Liver (tissue), 9 donors: Measurements from ENCODE around the gene ZBTB7A. TPM values are rescaled to one million over a fixed set of nuclear protein-coding genes. Genes with fewer than 3 reads are reported as not detected.

Experiments
- DNase-seq: peaks from one replicate; pipeline ENCODE4 v3.0.0-alpha.2; 2017; ENCODE audit warnings: low spot score
- H3K27ac ChIP-seq, 2 donors: one replicate each; pipeline ENCODE4 v1.7.0; 2013; ENCODE audit warnings: inconsistent platforms in 2 of 2, low read length in 2 of 2, control low read depth in 1 of 2, low read depth in 1 of 2, mild to moderate bottlenecking in 1 of 2
- H3K27me3 ChIP-seq, 4 donors: one replicate each; pipeline versions ENCODE4 v1.6.1 to v1.7.0; 2013; ENCODE audit warnings: low read length in 3 of 4, inconsistent platforms in 1 of 4, mild to moderate bottlenecking in 1 of 4, moderate library complexity in 1 of 4; ENCODE audit not compliant: control insufficient read depth in 4 of 4, insufficient read depth in 4 of 4
- H3K36me3 ChIP-seq, 4 donors: one replicate each; pipeline versions ENCODE4 v1.6.1 to v1.7.0; 2013; ENCODE audit warnings: low read length in 3 of 4, mild to moderate bottlenecking in 3 of 4, low read depth in 1 of 4, moderate library complexity in 1 of 4; ENCODE audit not compliant: control insufficient read depth in 4 of 4, insufficient read depth in 3 of 4
- H3K4me1 ChIP-seq, 4 donors: one replicate each; pipeline versions ENCODE4 v1.6.1 to v1.7.0; 2013; ENCODE audit warnings: low read length in 3 of 4, mild to moderate bottlenecking in 3 of 4, moderate library complexity in 1 of 4; ENCODE audit not compliant: control insufficient read depth in 4 of 4, insufficient read depth in 4 of 4
- H3K4me3 ChIP-seq, 3 donors: one replicate each; pipeline versions ENCODE4 v1.6.1 to v1.7.0; 2013; ENCODE audit warnings: low read length in 3 of 3, control low read depth in 1 of 3, low read depth in 1 of 3, mild to moderate bottlenecking in 1 of 3
- H3K9ac ChIP-seq, 2 donors: one replicate each; pipeline ENCODE4 v1.7.0; 2013; ENCODE audit warnings: low read length in 2 of 2, mild to moderate bottlenecking in 2 of 2, moderate library complexity in 2 of 2, control low read depth in 1 of 2, low read depth in 1 of 2
- H3K9me3 ChIP-seq, 4 donors: one replicate each; pipeline versions ENCODE4 v1.6.1 to v1.7.0; 2013; ENCODE audit warnings: low read length in 3 of 4; ENCODE audit not compliant: control insufficient read depth in 4 of 4
- CTCF ChIP-seq: fragments of 150-350 bp; IDR thresholded peaks from 2 replicates; pipeline ENCODE4 v1.5.1; 2017; ENCODE audit warnings: improper control_type of control experiment, low read depth, low read length; ENCODE audit not compliant: missing input control
- EGR1 ChIP-seq, 2 donors: IDR thresholded peaks; 2 replicates each; pipeline ENCODE4 v1.6.1; 2016 to 2018; ENCODE audit warnings: antibody characterized with exemption in 2 of 2, low read depth in 2 of 2
- FOXA1 ChIP-seq: IDR thresholded peaks from 2 replicates; pipeline ENCODE4 v1.6.1; 2016; ENCODE audit warnings: antibody characterized with exemption
- FOXA2 ChIP-seq: IDR thresholded peaks from 2 replicates; pipeline ENCODE4 v1.6.1; 2016; ENCODE audit warnings: antibody characterized with exemption
- GABPA ChIP-seq, 2 donors: IDR thresholded peaks in 1 of 2; conservative IDR thresholded peaks in 1 of 2; 2 replicates each; pipeline ENCODE4 v1.6.1; 2016; ENCODE audit warnings: antibody characterized with exemption in 2 of 2, mild to moderate bottlenecking in 1 of 2, moderate library complexity in 1 of 2
- HNF4A ChIP-seq, 2 donors: conservative IDR thresholded peaks; 2 replicates each; pipeline ENCODE4 v1.6.1; 2016; ENCODE audit warnings: antibody characterized with exemption in 2 of 2, mild to moderate bottlenecking in 2 of 2
- HNF4G ChIP-seq: IDR thresholded peaks from 2 replicates; pipeline ENCODE4 v1.6.1; 2016; ENCODE audit warnings: antibody characterized with exemption
- JUND ChIP-seq, 2 donors: IDR thresholded peaks; 2 replicates each; pipeline ENCODE4 v1.6.1; 2016; ENCODE audit warnings: antibody characterized with exemption in 2 of 2
- MAX ChIP-seq: IDR thresholded peaks from 2 replicates; pipeline ENCODE4 v1.6.1; 2016; ENCODE audit warnings: antibody characterized with exemption
- NR2F2 ChIP-seq: IDR thresholded peaks from 2 replicates; pipeline ENCODE4 v1.6.1; 2016; ENCODE audit warnings: antibody characterized with exemption
- RAD21 ChIP-seq, 2 donors: IDR thresholded peaks; 2 replicates each; pipeline ENCODE4 v1.6.1; 2016; ENCODE audit warnings: antibody characterized with exemption in 2 of 2, mild to moderate bottlenecking in 2 of 2
- RXRA ChIP-seq, 2 donors: IDR thresholded peaks; 2 replicates each; pipeline ENCODE4 v1.6.1; 2017 to 2018; ENCODE audit warnings: antibody characterized with exemption in 2 of 2, mild to moderate bottlenecking in 1 of 2
- SP1 ChIP-seq: IDR thresholded peaks from 2 replicates; pipeline ENCODE4 v1.6.1; 2018; ENCODE audit warnings: antibody characterized with exemption, mild to moderate bottlenecking
- TAF1 ChIP-seq: conservative IDR thresholded peaks from 2 replicates; pipeline ENCODE4 v1.6.1; 2016; ENCODE audit warnings: antibody characterized with exemption, mild to moderate bottlenecking
- YY1 ChIP-seq: IDR thresholded peaks from 2 replicates; pipeline ENCODE4 v1.6.1; 2016; ENCODE audit warnings: antibody characterized with exemption, mild to moderate bottlenecking
- WGBS: extraction: QIAGEN DNeasy Blood & Tissue Kit; methylation state at CpG from one replicate; pipeline ENCODE4 v1.1.7; 2013; 5-methylcytosine and 5-hydroxymethylcytosine counted together
- polyA plus RNA-seq, 2 donors: library from polyadenylated mRNA; stranded (reverse) in 1 of 2; unstranded in 1 of 2; fragments of 200-250 nt in 1 of 2; fragments of >200 nt in 1 of 2; fragmentation: Nextera tagmentation in 1 of 2; extraction: Ambion mirVana in 1 of 2; gene quantifications; one replicate each; pipeline versions ENCODE4 v1.2.1 to v1.2.3, GENCODE V29; 2013 to 2015
- total RNA-seq, 2 donors: library from RNA; depleted of rRNA; stranded (reverse); fragments of >200 nt; gene quantifications; one replicate each; pipeline ENCODE4 v1.2.3, GENCODE V29; 2014
- TF ChIP-seq, protein P1 (sequence below): IDR thresholded peaks from 2 replicates; pipeline ENCODE4 v1.6.1; 2016; ENCODE audit warnings: antibody characterized with exemption
- TF ChIP-seq, protein P2 (sequence below): IDR thresholded peaks from 2 replicates; pipeline ENCODE4 v1.6.1; 2016; ENCODE audit warnings: antibody characterized with exemption
- TF ChIP-seq, protein P3 (sequence below): IDR thresholded peaks from 2 replicates; pipeline ENCODE4 v1.6.1; 2016; ENCODE audit warnings: antibody characterized with exemption, mild to moderate bottlenecking
- donor health status: healthy.
- donor health status: healthy.
- donor health status: healthy.
- donor health status: healthy.
- donor health status: healthy.

The ZBTB7A gene
- 10 to 100 TPM; 23.6 to 28.9 TPM for total RNA-seq
- polyA plus RNA-seq, result 10 to 100 TPM in 1 of 2 donors, 1 to 10 TPM in 1; 2.9 to 11.7 TPM

DNA sequence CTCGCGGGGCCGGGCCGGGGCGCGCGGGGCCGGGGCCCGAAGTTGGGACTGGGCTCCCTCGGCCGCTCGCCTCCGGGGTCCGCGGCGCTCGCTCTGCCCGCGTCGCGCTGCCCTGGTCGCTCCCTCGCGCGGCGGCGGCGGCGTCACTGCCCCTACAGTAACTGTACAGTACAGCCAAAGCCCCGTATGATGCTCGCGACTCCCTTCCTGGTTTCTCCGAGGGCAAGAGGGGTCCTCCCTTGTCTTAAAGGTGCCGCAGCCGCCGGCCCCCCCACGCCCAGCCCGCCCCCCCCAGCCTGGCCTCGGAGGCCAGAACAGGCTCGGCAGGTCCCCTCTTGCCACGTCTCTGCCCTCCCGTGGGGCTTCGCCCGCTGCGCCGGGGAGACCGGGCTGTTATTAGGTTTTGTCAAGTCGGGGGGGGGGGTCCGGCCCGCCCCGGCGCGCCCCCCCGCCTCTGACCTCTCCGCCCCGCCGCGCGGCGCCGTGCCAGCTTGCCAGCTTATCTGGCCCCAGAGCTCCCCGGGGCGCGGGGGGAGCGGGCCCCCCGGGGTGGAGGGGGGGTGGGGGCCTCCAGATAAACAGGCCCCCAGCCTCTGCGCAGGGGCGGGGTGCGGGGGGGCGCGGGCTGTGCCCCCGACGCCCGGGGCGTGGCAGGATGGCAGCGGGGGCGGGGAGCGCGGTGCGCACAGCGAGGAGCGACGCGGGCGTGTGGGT, at the start of gene ZBTB7A:
Gene ZBTB7A, minus strand, starts transcription at position 218 of the 714 bp plus-strand sequence. CDS start 11,667 bp downstream, outside the sequence.
- Histone ChIP-seq H3K4me3 (peak within 1 kb of the TSS; percentile 72 to 99 (median 75)), H3K36me3 (peaks cover 0 to 4% (median 0%) of the 10 kb centered on the region in 4 donors), H3K27ac (peak within 1 kb of the TSS; percentile 90 to 93), H3K27me3 (no peaks in the 10 kb centered on the region), H3K4me1 (peaks cover 18 to 31% (median 24%) of the 10 kb centered on the region in 4 donors), H3K9ac (peak within 1 kb of the TSS in 1 of 2 donors; percentile 31), H3K9me3 (no peaks in the 10 kb centered on the region)
- DNase-seq, result peak; percentile 90
- WGBS, result under 1% methylated on average over 85 of the region's 85 CpGs
- TF ChIP-seq TAF1, result no peak
- TF ChIP-seq, protein P1, sequence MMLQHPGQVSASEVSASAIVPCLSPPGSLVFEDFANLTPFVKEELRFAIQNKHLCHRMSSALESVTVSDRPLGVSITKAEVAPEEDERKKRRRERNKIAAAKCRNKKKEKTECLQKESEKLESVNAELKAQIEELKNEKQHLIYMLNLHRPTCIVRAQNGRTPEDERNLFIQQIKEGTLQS, result no peak
- no peak for TF ChIP-seq NR2F2
- TF ChIP-seq, protein P2, sequence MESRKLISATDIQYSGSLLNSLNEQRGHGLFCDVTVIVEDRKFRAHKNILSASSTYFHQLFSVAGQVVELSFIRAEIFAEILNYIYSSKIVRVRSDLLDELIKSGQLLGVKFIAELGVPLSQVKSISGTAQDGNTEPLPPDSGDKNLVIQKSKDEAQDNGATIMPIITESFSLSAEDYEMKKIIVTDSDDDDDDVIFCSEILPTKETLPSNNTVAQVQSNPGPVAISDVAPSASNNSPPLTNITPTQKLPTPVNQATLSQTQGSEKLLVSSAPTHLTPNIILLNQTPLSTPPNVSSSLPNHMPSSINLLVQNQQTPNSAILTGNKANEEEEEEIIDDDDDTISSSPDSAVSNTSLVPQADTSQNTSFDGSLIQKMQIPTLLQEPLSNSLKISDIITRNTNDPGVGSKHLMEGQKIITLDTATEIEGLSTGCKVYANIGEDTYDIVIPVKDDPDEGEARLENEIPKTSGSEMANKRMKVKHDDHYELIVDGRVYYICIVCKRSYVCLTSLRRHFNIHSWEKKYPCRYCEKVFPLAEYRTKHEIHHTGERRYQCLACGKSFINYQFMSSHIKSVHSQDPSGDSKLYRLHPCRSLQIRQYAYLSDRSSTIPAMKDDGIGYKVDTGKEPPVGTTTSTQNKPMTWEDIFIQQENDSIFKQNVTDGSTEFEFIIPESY, result no peak
- TF ChIP-seq FOXA2, result no peak
- TF ChIP-seq EGR1 (IDR thresholded peaks at IDR 0.05; ENCODE audit: low read depth in 2 of 2), result no peak
- TF ChIP-seq HNF4G, result no peak
- no peak for TF ChIP-seq GABPA (IDR thresholded peaks at IDR 0.05 in 1 of 2, conservative IDR thresholded peaks at IDR 0.05 in 1 of 2)
- TF ChIP-seq YY1, result no peak
- no peak for TF ChIP-seq CTCF
- no peak for TF ChIP-seq HNF4A (conservative IDR thresholded peaks at IDR 0.05)
- no peak for TF ChIP-seq JUND (IDR thresholded peaks at IDR 0.05)
- TF ChIP-seq SP1, result no peak
- TF ChIP-seq FOXA1, result no peak
- no peak for TF ChIP-seq RAD21 (IDR thresholded peaks at IDR 0.05)
- TF ChIP-seq, protein P3, sequence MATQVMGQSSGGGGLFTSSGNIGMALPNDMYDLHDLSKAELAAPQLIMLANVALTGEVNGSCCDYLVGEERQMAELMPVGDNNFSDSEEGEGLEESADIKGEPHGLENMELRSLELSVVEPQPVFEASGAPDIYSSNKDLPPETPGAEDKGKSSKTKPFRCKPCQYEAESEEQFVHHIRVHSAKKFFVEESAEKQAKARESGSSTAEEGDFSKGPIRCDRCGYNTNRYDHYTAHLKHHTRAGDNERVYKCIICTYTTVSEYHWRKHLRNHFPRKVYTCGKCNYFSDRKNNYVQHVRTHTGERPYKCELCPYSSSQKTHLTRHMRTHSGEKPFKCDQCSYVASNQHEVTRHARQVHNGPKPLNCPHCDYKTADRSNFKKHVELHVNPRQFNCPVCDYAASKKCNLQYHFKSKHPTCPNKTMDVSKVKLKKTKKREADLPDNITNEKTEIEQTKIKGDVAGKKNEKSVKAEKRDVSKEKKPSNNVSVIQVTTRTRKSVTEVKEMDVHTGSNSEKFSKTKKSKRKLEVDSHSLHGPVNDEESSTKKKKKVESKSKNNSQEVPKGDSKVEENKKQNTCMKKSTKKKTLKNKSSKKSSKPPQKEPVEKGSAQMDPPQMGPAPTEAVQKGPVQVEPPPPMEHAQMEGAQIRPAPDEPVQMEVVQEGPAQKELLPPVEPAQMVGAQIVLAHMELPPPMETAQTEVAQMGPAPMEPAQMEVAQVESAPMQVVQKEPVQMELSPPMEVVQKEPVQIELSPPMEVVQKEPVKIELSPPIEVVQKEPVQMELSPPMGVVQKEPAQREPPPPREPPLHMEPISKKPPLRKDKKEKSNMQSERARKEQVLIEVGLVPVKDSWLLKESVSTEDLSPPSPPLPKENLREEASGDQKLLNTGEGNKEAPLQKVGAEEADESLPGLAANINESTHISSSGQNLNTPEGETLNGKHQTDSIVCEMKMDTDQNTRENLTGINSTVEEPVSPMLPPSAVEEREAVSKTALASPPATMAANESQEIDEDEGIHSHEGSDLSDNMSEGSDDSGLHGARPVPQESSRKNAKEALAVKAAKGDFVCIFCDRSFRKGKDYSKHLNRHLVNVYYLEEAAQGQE, result no peak
- no peak for TF ChIP-seq MAX
- TF ChIP-seq RXRA (IDR thresholded peaks at IDR 0.05), result no peak
